MM.1S (cell line): Measurements from ENCODE around the gene ARHGEF12.

Source experiments
- EZH2 ChIP-seq: fragments of 300-600 bp; sonication (generic); optimal IDR thresholded peaks from 2 replicates; pipeline ENCODE3; 2017; ENCODE audit warnings: low read depth, mild to moderate bottlenecking, antibody characterized with exemption, low read length, mixed read lengths
- TF ChIP-seq, protein P1 (sequence below): fragments of 300-600 bp; sonication (generic); IDR thresholded peaks from 2 replicates; pipeline ENCODE4 v1.5.1; 2016; ENCODE audit warnings: antibody characterized with exemption, low read length, mixed read lengths

DNA sequence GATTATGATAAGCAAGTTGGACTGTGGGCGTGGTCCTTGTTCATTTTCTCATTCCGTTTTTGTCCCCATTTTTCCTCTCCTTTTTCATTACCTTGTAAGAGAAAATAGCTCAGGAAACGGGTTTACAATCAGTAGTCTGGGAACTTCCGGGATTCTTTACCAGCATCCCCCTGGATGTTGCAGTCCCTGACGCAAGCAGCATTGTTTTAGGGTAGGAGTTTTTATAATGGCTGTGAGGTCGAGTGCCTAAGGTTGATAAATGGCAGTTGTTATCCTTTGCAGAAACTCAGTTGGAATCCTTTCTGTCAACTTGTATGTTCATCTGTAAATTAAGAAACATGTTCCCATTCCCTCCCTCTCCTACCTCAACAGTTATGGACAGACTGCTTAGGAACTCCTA, 68.3 kb downstream of the ARHGEF12 start:
- TF ChIP-seq, protein P1, sequence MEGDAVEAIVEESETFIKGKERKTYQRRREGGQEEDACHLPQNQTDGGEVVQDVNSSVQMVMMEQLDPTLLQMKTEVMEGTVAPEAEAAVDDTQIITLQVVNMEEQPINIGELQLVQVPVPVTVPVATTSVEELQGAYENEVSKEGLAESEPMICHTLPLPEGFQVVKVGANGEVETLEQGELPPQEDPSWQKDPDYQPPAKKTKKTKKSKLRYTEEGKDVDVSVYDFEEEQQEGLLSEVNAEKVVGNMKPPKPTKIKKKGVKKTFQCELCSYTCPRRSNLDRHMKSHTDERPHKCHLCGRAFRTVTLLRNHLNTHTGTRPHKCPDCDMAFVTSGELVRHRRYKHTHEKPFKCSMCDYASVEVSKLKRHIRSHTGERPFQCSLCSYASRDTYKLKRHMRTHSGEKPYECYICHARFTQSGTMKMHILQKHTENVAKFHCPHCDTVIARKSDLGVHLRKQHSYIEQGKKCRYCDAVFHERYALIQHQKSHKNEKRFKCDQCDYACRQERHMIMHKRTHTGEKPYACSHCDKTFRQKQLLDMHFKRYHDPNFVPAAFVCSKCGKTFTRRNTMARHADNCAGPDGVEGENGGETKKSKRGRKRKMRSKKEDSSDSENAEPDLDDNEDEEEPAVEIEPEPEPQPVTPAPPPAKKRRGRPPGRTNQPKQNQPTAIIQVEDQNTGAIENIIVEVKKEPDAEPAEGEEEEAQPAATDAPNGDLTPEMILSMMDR = no peak
- no peak for TF ChIP-seq EZH2
